Measurements from ENCODE around the gene HIVEP1.

The HIVEP1 gene

DNA sequence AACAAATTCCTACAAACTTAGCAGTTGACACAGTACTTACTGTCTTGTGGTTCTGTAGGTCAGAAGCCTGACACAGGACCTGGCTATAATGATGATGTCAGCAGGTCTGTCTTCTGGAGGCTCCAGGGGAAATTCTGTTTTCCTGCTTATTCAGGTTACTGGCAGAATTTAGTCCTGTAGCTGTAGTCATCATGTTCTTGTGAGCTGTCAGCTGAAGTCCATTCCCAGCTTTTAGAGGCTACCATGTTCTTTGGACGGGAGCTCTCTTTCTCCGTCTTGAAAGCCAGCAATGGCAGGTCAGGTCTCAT, 99.2 kb downstream of the HIVEP1 start:
- Histone ChIP-seq H3K9me3 (no peaks in the 10 kb centered on the region), H3K4me3 (ENCODE audit: low read depth, low read length) (no peak overlapping the region), H3K4me1 (peaks cover 9% of the 10 kb centered on the region), H3K27me3 (no peaks in the 10 kb centered on the region), H3K36me3 (no peaks in the 10 kb centered on the region)
- no peak for DNase-seq
- TF ChIP-seq, protein P1, sequence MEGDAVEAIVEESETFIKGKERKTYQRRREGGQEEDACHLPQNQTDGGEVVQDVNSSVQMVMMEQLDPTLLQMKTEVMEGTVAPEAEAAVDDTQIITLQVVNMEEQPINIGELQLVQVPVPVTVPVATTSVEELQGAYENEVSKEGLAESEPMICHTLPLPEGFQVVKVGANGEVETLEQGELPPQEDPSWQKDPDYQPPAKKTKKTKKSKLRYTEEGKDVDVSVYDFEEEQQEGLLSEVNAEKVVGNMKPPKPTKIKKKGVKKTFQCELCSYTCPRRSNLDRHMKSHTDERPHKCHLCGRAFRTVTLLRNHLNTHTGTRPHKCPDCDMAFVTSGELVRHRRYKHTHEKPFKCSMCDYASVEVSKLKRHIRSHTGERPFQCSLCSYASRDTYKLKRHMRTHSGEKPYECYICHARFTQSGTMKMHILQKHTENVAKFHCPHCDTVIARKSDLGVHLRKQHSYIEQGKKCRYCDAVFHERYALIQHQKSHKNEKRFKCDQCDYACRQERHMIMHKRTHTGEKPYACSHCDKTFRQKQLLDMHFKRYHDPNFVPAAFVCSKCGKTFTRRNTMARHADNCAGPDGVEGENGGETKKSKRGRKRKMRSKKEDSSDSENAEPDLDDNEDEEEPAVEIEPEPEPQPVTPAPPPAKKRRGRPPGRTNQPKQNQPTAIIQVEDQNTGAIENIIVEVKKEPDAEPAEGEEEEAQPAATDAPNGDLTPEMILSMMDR (IDR thresholded peaks at IDR 0.05; ENCODE audit: low read depth, low read length), result no peak

DNA sequence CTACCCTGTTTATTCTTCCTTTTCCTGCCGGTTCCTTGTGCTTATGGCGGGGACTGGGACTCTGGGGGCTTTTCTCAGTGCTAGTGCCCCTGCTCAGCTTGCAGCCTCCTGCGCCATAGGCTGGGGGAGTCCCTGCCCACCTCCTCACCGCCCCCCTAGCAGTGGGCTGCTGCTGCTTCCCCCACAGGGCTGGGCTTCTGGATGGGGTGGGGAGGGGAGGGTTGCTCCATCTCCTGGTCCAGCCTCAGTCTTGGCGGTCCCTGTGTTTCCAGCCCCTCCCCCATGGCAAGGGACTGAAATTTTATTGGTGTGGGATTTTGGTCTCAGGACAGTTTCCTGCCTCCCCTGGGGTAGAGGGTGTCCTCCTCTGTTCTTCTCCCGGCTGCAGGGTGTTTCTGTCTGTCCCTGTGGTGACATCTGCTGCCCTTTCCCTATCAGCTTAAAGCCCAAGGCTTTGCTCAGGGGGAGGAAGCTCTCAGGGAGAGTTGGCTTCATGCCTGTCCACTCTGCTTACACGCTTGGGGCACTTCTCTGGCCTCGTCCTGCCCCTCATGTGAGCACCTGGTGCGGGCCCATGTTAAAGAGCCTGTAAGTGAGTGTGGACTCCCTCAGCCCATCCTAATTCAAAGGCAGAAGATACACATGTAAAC, 100.6 kb downstream of the HIVEP1 start:
- no peak for DNase-seq

DNA sequence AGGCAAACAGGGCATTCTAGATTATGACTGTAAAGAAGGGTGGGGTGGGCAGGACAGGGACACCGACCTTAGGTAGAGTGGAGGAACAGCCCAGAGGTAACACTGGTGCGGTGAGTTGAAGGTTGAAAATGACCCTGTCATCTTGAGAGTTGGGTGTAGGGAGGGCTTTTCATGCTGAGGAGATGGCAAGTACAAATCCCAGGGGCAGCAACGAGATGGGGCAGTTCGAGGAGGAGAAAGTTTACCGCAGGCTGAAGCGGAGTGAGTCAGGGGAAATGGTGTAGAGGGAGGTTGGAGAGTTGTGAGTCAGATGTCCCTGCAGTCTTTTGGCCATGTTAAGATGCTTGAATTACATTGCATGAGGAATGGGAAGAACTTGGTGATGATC, 101.1 kb downstream of the HIVEP1 start:
- Histone ChIP-seq H3K36me3 (no peaks in the 10 kb centered on the region), H3K9me3 (no peaks in the 10 kb centered on the region), H3K4me3 (ENCODE audit: low read depth, low read length) (no peak overlapping the region), H3K4me1 (peaks cover 9% of the 10 kb centered on the region), H3K27me3 (no peaks in the 10 kb centered on the region)
- TF ChIP-seq, protein P1 (IDR thresholded peaks at IDR 0.05; ENCODE audit: low read depth, low read length), result no peak
- DNase-seq, result no peak

More for the DNA sequence above, 100.6 kb downstream of the HIVEP1 start:
- Histone ChIP-seq H3K27me3 (no peaks in the 10 kb centered on the region), H3K36me3 (no peaks in the 10 kb centered on the region), H3K4me1 (peaks cover 9% of the 10 kb centered on the region), H3K4me3 (ENCODE audit: low read depth, low read length) (no peak overlapping the region), H3K9me3 (no peaks in the 10 kb centered on the region)
- TF ChIP-seq, protein P1 (IDR thresholded peaks at IDR 0.05; ENCODE audit: low read depth, low read length), result no peak

DNA sequence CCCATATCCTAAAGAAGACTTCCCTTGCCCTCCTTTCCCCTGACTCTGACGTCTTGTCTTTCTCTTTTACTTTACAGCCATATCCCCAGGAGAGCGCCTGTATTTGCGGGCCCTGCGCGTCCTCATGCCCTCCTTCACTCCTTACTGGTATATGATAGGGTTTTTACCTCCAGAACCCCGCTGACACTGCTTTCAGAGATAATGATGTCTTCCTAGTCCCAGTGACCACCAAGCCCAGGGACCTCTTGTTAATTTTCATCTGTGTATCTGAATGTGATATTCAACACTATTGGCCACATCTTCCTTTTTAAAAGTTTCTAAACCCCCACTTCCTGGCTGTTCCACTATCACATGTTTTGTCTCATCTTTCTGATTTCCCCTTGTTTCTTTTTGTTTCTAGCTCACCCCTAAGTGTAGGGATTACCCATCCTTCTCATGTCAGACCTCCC, 102.0 kb downstream of the HIVEP1 start:
- DNase-seq, result no peak
- peaks cover 9% of the 10 kb centered on the region for H3K4me1 ChIP-seq
- no peaks in the 10 kb centered on the region for H3K9me3 ChIP-seq
- H3K36me3 ChIP-seq, result no peaks in the 10 kb centered on the region
- TF ChIP-seq, protein P1 (IDR thresholded peaks at IDR 0.05; ENCODE audit: low read depth, low read length), result no peak
- no peaks in the 10 kb centered on the region for H3K27me3 ChIP-seq
- H3K4me3 ChIP-seq (ENCODE audit: low read depth, low read length), result no peak overlapping the region

DNA sequence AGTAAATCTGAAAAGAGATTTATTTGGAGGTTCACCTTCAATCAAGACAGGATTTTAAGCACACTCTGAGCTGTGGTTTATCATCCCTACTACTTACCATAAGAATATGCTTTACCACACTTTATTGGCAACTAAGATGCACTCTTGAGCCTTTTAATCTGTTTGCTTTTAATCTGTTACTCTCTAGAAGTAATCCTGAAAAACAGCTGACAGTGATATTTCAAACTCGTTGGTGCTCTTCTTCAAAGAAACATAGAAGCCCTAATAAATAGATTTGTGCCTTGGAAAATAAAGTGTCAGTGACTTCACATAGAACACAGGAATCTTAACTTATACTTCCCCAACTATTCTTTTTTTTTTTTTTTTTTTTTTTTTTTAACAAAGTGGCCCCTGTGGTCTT, 102.9 kb downstream of the HIVEP1 start:
- Histone ChIP-seq H3K27me3 (no peaks in the 10 kb centered on the region), H3K4me1 (peaks cover 9% of the 10 kb centered on the region), H3K36me3 (no peaks in the 10 kb centered on the region), H3K4me3 (ENCODE audit: low read depth, low read length) (no peak overlapping the region), H3K9me3 (no peaks in the 10 kb centered on the region)
- no peak for DNase-seq
- TF ChIP-seq, protein P1 (IDR thresholded peaks at IDR 0.05; ENCODE audit: low read depth, low read length), result no peak

DNA sequence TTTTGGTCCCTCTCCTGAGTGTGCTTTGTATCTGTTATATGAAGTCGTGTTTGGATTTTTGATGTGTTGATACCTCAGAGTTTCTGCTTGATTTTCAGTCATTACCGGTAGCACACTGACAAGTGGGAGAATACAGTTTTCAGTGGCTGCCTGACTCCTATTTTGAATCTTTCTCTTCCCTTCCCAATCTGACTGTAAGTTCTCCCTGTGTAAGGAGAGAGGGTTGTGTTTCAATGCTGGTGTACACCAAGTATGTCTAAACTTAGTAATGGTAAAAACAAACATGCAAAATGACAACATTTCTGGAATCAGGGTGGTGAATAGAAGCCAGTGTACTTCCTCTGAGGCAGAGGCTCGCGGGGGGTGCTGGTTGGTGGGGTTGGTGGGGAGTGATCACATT, 103.4 kb downstream of the HIVEP1 start:
- no peak for DNase-seq
- TF ChIP-seq, protein P1 (IDR thresholded peaks at IDR 0.05; ENCODE audit: low read depth, low read length), result no peak
- H3K4me1 ChIP-seq, result peaks cover 9% of the 10 kb centered on the region

More for the DNA sequence above, 103.4 kb downstream of the HIVEP1 start:
- no peaks in the 10 kb centered on the region for H3K9me3 ChIP-seq
- no peaks in the 10 kb centered on the region for H3K27me3 ChIP-seq
- H3K36me3 ChIP-seq, result peaks cover 3% of the 10 kb centered on the region
- H3K4me3 ChIP-seq (ENCODE audit: low read depth, low read length), result no peak overlapping the region

All from BE2C (cell line).